Esophagus squamous epithelium (tissue), 4 donors: Measurements from ENCODE around the gene EIF2B2.

Experiments
- POLR2A ChIP-seq, 4 donors: fragments of 450-650 bp; IDR thresholded peaks; one replicate each; pipeline ENCODE4 v1.6.1; 2017; ENCODE audit warnings: antibody characterized with exemption in 4 of 4, mild to moderate bottlenecking in 4 of 4, moderate library complexity in 3 of 4
- TF ChIP-seq, protein P1 (sequence below), 6 experiments: fragments of 450-650 bp in 4 of 6; fragments of 200-600 bp in 2 of 6; sonication (generic) in 2 of 6; IDR thresholded peaks; one replicate each; pipeline ENCODE4 v1.5.1; 2016 to 2019; ENCODE audit warnings: antibody characterized with exemption in 6 of 6, mild to moderate bottlenecking in 4 of 6, moderate library complexity in 4 of 6

DNA sequence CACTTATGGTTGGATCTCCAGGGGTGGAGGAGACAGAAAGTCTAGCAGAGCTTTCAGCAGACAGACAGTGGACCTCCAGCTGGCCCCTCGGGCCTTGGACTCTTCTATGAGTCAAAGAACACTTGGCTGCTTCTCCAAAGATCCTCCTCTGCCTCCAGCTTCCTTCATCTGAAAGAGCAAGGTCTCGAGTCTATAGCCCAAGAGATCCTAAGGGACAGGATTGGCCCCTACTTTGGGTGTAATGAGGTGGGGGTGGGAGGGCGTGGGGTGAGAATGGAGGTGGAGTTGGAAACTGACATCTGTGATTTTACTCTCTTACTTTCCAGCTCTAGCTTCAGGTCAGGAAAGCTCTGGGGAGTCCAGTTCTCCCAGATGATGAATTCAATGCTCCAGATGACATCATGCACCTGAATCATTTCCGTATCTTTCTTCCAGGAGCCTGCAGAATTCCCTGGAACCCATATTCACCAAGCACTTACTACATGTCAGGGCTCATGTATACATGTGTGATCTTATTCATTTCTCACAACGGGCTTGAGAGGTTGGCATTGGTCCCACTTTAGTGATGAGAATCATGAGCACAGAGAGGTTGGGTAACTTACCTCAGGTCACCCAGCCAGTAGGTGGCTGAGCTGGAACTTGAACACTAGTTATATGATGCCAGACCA, 37.1 kb upstream of the EIF2B2 start:
- TF ChIP-seq POLR2A (IDR thresholded peaks at IDR 0.05), result no peak
- TF ChIP-seq, protein P1, sequence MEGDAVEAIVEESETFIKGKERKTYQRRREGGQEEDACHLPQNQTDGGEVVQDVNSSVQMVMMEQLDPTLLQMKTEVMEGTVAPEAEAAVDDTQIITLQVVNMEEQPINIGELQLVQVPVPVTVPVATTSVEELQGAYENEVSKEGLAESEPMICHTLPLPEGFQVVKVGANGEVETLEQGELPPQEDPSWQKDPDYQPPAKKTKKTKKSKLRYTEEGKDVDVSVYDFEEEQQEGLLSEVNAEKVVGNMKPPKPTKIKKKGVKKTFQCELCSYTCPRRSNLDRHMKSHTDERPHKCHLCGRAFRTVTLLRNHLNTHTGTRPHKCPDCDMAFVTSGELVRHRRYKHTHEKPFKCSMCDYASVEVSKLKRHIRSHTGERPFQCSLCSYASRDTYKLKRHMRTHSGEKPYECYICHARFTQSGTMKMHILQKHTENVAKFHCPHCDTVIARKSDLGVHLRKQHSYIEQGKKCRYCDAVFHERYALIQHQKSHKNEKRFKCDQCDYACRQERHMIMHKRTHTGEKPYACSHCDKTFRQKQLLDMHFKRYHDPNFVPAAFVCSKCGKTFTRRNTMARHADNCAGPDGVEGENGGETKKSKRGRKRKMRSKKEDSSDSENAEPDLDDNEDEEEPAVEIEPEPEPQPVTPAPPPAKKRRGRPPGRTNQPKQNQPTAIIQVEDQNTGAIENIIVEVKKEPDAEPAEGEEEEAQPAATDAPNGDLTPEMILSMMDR (IDR thresholded peaks at IDR 0.05), result no peak
